Thyroid gland (tissue), 4 donors: ENCODE measurements around the gene WDPCP.

Experiments
- CTCF ChIP-seq, 6 experiments: fragments of 200-600 bp in 3 of 6; fragments of 450-650 bp in 3 of 6; sonication (generic) in 3 of 6; IDR thresholded peaks; one replicate each; pipeline ENCODE4 v1.5.1; 2016 to 2019; ENCODE audit warnings: antibody characterized with exemption in 6 of 6, mild to moderate bottlenecking in 2 of 6, inconsistent platforms in 1 of 6, moderate library complexity in 1 of 6
- POLR2A ChIP-seq, 2 donors: fragments of 450-650 bp; IDR thresholded peaks; one replicate each; pipeline ENCODE4 v1.6.1; 2017; ENCODE audit warnings: antibody characterized with exemption in 2 of 2, mild to moderate bottlenecking in 2 of 2, moderate library complexity in 1 of 2

- TF ChIP-seq CTCF (IDR thresholded peaks at IDR 0.05) (no peak), POLR2A (IDR thresholded peaks at IDR 0.05) (no peak)
Observed at GRCh38 chr2:63287956-63288355, 300.3 kb downstream of the WDPCP start.
